H9 (cell line): ENCODE data around the gene TFDP1. TPM values are rescaled to one million over a fixed set of nuclear protein-coding genes. Genes with fewer than 3 reads are reported as not detected.

ENCODE experiments used
- DNase-seq: peaks from one replicate; pipeline ENCODE4 v3.0.0-alpha.2; 2017
- H2AFZ ChIP-seq: one replicate; pipeline ENCODE4 v1.6.1; 2013; ENCODE audit warnings: mild to moderate bottlenecking, low read length, control low read depth, moderate library complexity
- H2AK5ac ChIP-seq: 2 replicates; pipeline ENCODE4 v1.6.1; 2013; ENCODE audit warnings: low read length, control low read depth, mixed read lengths; ENCODE audit not compliant: insufficient read length
- H2BK120ac ChIP-seq: one replicate; pipeline ENCODE4 v1.6.1; 2013; ENCODE audit warnings: low read depth, mild to moderate bottlenecking, low read length, control low read depth, inconsistent platforms; ENCODE audit not compliant: poor library complexity, severe bottlenecking
- H2BK12ac ChIP-seq: 2 replicates; pipeline ENCODE4 v1.6.1; 2013; ENCODE audit warnings: low read length, control low read depth, mixed read lengths, low read depth; ENCODE audit not compliant: insufficient read length
- H2BK15ac ChIP-seq: 2 replicates; pipeline ENCODE4 v1.6.1; 2013; ENCODE audit warnings: low read depth, low read length, control low read depth
- H2BK20ac ChIP-seq: one replicate; pipeline ENCODE4 v1.6.1; 2013; ENCODE audit warnings: low read depth, mild to moderate bottlenecking, low read length, control low read depth, inconsistent platforms; ENCODE audit not compliant: poor library complexity, severe bottlenecking
- H2BK5ac ChIP-seq: 2 replicates; pipeline ENCODE4 v1.6.1; 2013; ENCODE audit warnings: low read length, control low read depth, mixed read lengths; ENCODE audit not compliant: insufficient read length
- H3K14ac ChIP-seq: 2 replicates; pipeline ENCODE4 v1.6.1; 2013; ENCODE audit warnings: low read length, control low read depth; ENCODE audit not compliant: insufficient read depth
- H3K18ac ChIP-seq: 2 replicates; pipeline ENCODE4 v1.6.1; 2013; ENCODE audit warnings: low read depth, mild to moderate bottlenecking, mixed read lengths, low read length, control low read depth; ENCODE audit not compliant: insufficient read length
- H3K23ac ChIP-seq: 2 replicates; pipeline ENCODE4 v1.6.1; 2013; ENCODE audit warnings: low read length, control low read depth, mixed read lengths, low read depth; ENCODE audit not compliant: insufficient read length
- H3K23me2 ChIP-seq: 2 replicates; pipeline ENCODE4 v1.6.1; 2013; ENCODE audit warnings: low read depth, mild to moderate bottlenecking, mixed read lengths, low read length, control low read depth; ENCODE audit not compliant: insufficient read length, poor library complexity, severe bottlenecking
- H3K27ac ChIP-seq: 2 replicates; pipeline ENCODE4 v1.5.1; 2013; ENCODE audit warnings: low read length, control low read depth, mixed read lengths, low read depth; ENCODE audit not compliant: insufficient read length
- H3K27me3 ChIP-seq: 2 replicates; pipeline ENCODE4 v1.6.1; 2013; ENCODE audit warnings: low read length, control low read depth, inconsistent platforms; ENCODE audit not compliant: insufficient read depth
- H3K4ac ChIP-seq: 2 replicates; pipeline ENCODE4 v1.6.1; 2013; ENCODE audit warnings: low read depth, mild to moderate bottlenecking, control low read depth, inconsistent platforms, low read length, moderate library complexity
- H3K4me1 ChIP-seq: 2 replicates; pipeline ENCODE4 v1.6.1; 2013; ENCODE audit warnings: low read length, control low read depth, inconsistent platforms; ENCODE audit not compliant: insufficient read depth
- H3K4me2 ChIP-seq: 2 replicates; pipeline ENCODE4 v1.6.1; 2013; ENCODE audit warnings: low read length, control low read depth, mixed read lengths; ENCODE audit not compliant: insufficient read length, insufficient read depth
- H3K56ac ChIP-seq: 2 replicates; pipeline ENCODE4 v1.6.1; 2013; ENCODE audit warnings: low read depth, mild to moderate bottlenecking, mixed read lengths, low read length, control low read depth; ENCODE audit not compliant: insufficient read length
- H3K79me1 ChIP-seq: 2 replicates; pipeline ENCODE4 v1.6.1; 2013; ENCODE audit warnings: low read depth, mild to moderate bottlenecking, moderate library complexity, low read length, control low read depth, inconsistent platforms; ENCODE audit not compliant: insufficient read depth, poor library complexity, severe bottlenecking
- H3K79me2 ChIP-seq: 2 replicates; pipeline ENCODE4 v1.6.1; 2013; ENCODE audit warnings: low read length, control low read depth, inconsistent platforms; ENCODE audit not compliant: insufficient read depth
- H3K9ac ChIP-seq: 2 replicates; pipeline ENCODE4 v1.6.1; 2013; ENCODE audit warnings: low read length, control low read depth, mixed read lengths; ENCODE audit not compliant: insufficient read length; ENCODE audit errors: extremely low read depth
- H3K9me3 ChIP-seq: one replicate; pipeline ENCODE4 v1.6.1; 2013; ENCODE audit warnings: low read depth, low read length, inconsistent platforms; ENCODE audit not compliant: control insufficient read depth
- H3T11ph ChIP-seq: one replicate; pipeline ENCODE4 v1.6.1; 2013; ENCODE audit warnings: mild to moderate bottlenecking, low read length, control low read depth, inconsistent platforms
- H4K20me1 ChIP-seq: one replicate; pipeline ENCODE4 v1.6.1; 2013; ENCODE audit not compliant: control insufficient read depth, insufficient read length, insufficient read depth
- H4K5ac ChIP-seq: 2 replicates; pipeline ENCODE4 v1.6.1; 2013; ENCODE audit warnings: low read depth, mild to moderate bottlenecking, mixed read lengths, low read length, control low read depth; ENCODE audit not compliant: insufficient read length
- H4K8ac ChIP-seq: replicated peaks from 2 replicates; pipeline ENCODE4 v1.6.1; 2013; ENCODE audit warnings: low read length, control low read depth, mixed read lengths, low read depth; ENCODE audit not compliant: insufficient read length
- H4K91ac ChIP-seq: 2 replicates; pipeline ENCODE4 v1.6.1; 2013; ENCODE audit warnings: low read depth, mild to moderate bottlenecking, moderate library complexity, mixed read lengths, low read length, control low read depth; ENCODE audit not compliant: insufficient read length
- H3K27ac Mint-ChIP-seq, 3 experiments: 2 replicates in 2 of 3; 3 replicates in 1 of 3; pipeline ENCODE4 v1.8.0; 2020 to 2021; ENCODE audit warnings: mixed read lengths in 3 of 3, mild to moderate bottlenecking in 1 of 3, moderate library complexity in 1 of 3
- H3K27me3 Mint-ChIP-seq: 2 replicates; pipeline ENCODE4 v1.8.0; 2021; ENCODE audit warnings: low read depth, mild to moderate bottlenecking, moderate library complexity, mixed read lengths
- H3K36me3 Mint-ChIP-seq, 3 experiments: 2 replicates in 2 of 3; 3 replicates in 1 of 3; pipeline ENCODE4 v1.8.0; 2020 to 2021; ENCODE audit warnings: low read depth in 3 of 3, mixed read lengths in 3 of 3; ENCODE audit not compliant: insufficient read depth in 1 of 3
- H3K4me1 Mint-ChIP-seq, 2 experiments: 2 replicates each; pipeline ENCODE4 v1.8.0; 2020; ENCODE audit warnings: mixed read lengths in 2 of 2
- H3K4me3 Mint-ChIP-seq, 2 experiments: 2 replicates in 1 of 2; 3 replicates in 1 of 2; pipeline ENCODE4 v1.8.0; 2020 to 2021; ENCODE audit warnings: mild to moderate bottlenecking in 2 of 2, mixed read lengths in 2 of 2, moderate library complexity in 1 of 2
- H3K9me3 Mint-ChIP-seq, 2 experiments: 2 replicates in 1 of 2; 3 replicates in 1 of 2; pipeline ENCODE4 v1.8.0; 2020; ENCODE audit warnings: mild to moderate bottlenecking in 2 of 2, mixed read lengths in 2 of 2, moderate library complexity in 1 of 2
- CTCF ChIP-seq: fragments of 200-600 bp; sonication (generic); conservative IDR thresholded peaks from 3 replicates; pipeline ENCODE4 v1.8.0; 2021; ENCODE audit warnings: antibody characterized with exemption, mild to moderate bottlenecking
- WGBS: extraction: QIAGEN DNeasy Blood & Tissue Kit; methylation state at CpG from one replicate; pipeline ENCODE4 v1.1.7; 2013; ENCODE audit warnings: missing lambda C conversion rate, low lambda C conversion rate, mixed read lengths; ENCODE audit not compliant: insufficient read length; ENCODE audit errors: extremely low coverage; 5-methylcytosine and 5-hydroxymethylcytosine counted together
- total RNA-seq: library from RNA; stranded (reverse); gene quantifications from 2 replicates; pipeline ENCODE4 v1.2.1, GENCODE V29; 2021

The TFDP1 gene
- total RNA-seq, 1 experiment from 2014 or later = 111 TPM

GRCh38 chr13:113539176-113539575 is 45.4 kb upstream of the TFDP1 start:
- no peak overlapping the region for H2BK15ac ChIP-seq
- no peak overlapping the region for H2AFZ ChIP-seq
- Mint-ChIP-seq H3K9me3 (no peaks in the 10 kb centered on the region), H3K4me3 (no peak overlapping the region), H3K27me3 (no peaks in the 10 kb centered on the region), H3K27ac (peak overlapping the region in 1 of 3 experiments; percentile 50; a peak in 2 of 7 replicates), H3K4me1 (peaks cover 4 to 10% of the 10 kb centered on the region in 2 experiments; a peak in 3 of 4 replicates), H3K36me3 (peaks cover 7 to 20% (median 13%) of the 10 kb centered on the region in 3 experiments; a peak in 6 of 7 replicates)
- H4K8ac ChIP-seq = no peak overlapping the region
- no peak overlapping the region for H3K23ac ChIP-seq
- H3K79me1 ChIP-seq = no peaks in the 10 kb centered on the region
- no CpG with 5 or more reads among the region's 18 CpGs for WGBS
- no peak overlapping the region for H4K91ac ChIP-seq
- H3K9ac ChIP-seq = no peak overlapping the region
- no peak overlapping the region for H3K4me2 ChIP-seq
- no peak overlapping the region for H2BK20ac ChIP-seq
- H3T11ph ChIP-seq = no peak overlapping the region
- no peak overlapping the region for H2AK5ac ChIP-seq
- H3K4me1 ChIP-seq = no peaks in the 10 kb centered on the region
- H2BK12ac ChIP-seq = no peak overlapping the region
- H2BK5ac ChIP-seq = no peak overlapping the region
- H3K23me2 ChIP-seq = no peaks in the 10 kb centered on the region
- no peak overlapping the region for H4K5ac ChIP-seq
- peaks cover 2% of the 10 kb centered on the region for H4K20me1 ChIP-seq
- no peak overlapping the region for H3K56ac ChIP-seq
- DNase-seq = peak; percentile 10
- no peak overlapping the region for H3K4ac ChIP-seq
- H3K9me3 ChIP-seq = no peaks in the 10 kb centered on the region
- no peak overlapping the region for H3K14ac ChIP-seq
- H3K79me2 ChIP-seq = 0 out of 2 replicates have a peak, but pooled peaks cover 1% of the 10 kb centered on the region
- TF ChIP-seq CTCF = no peak
- H3K27ac ChIP-seq = no peak overlapping the region
- no peak overlapping the region for H2BK120ac ChIP-seq
- no peak overlapping the region for H3K18ac ChIP-seq
- H3K27me3 ChIP-seq = no peaks in the 10 kb centered on the region
